WTC11 (cell line): ENCODE data around the gene ARHGAP10. TPM values are rescaled to one million over a fixed set of nuclear protein-coding genes. Genes with fewer than 3 reads are reported as not detected.

ENCODE experiments used
- ATAC-seq: fragments of 200-7000 bp; cut with Tn5 transposase; 2 replicates; pipeline ENCODE4 v1.10.0; 2021; ENCODE audit warnings: mild to moderate bottlenecking, moderate library complexity
- CTCF ChIA-PET: fragments of 300-600 bp; sonication (Branson Sonifier 250); formaldehyde crosslinking; loops from one replicate; lab custom pipeline; 2021; ENCODE audit warnings: antibody characterized with exemption; lab: Charles Lee
- POLR2A ChIA-PET: fragments of 350-600 bp; sonication (Branson Sonifier 250); formaldehyde crosslinking; loops from one replicate; lab custom pipeline; 2021; ENCODE audit warnings: antibody characterized with exemption; lab: Charles Lee
- DNase-seq: peaks from one replicate; pipeline ENCODE4 v3.0.0; 2021; ENCODE audit warnings: low spot score
- H3K27ac Mint-ChIP-seq: 2 replicates; pipeline ENCODE4 v1.8.0; 2021; ENCODE audit warnings: mixed read lengths
- H3K27me3 Mint-ChIP-seq: 2 replicates; pipeline ENCODE4 v1.8.0; 2021; ENCODE audit warnings: low read depth, mild to moderate bottlenecking, moderate library complexity, mixed read lengths
- H3K36me3 Mint-ChIP-seq: 2 replicates; pipeline ENCODE4 v1.8.0; 2021; ENCODE audit warnings: mixed read lengths
- H3K4me1 Mint-ChIP-seq: 2 replicates; pipeline ENCODE4 v1.8.0; 2022; ENCODE audit warnings: mixed read lengths
- H3K4me3 Mint-ChIP-seq: 2 replicates; pipeline ENCODE4 v1.8.0; 2021; ENCODE audit warnings: mild to moderate bottlenecking, moderate library complexity, mixed read lengths
- H3K9me3 Mint-ChIP-seq: 2 replicates; pipeline ENCODE4 v1.8.0; 2021; ENCODE audit warnings: mixed read lengths
- CREM ChIP-seq: sonication (generic); formaldehyde crosslinking; IDR thresholded peaks from 2 replicates; pipeline ENCODE4 v1.8.1; 2022; ENCODE audit warnings: mild to moderate bottlenecking, missing genetic modification reagents, moderate library complexity
- ELF4 ChIP-seq: sonication (generic); formaldehyde crosslinking; IDR thresholded peaks from 2 replicates; pipeline ENCODE4 v1.8.1; 2022; ENCODE audit warnings: low read depth, mild to moderate bottlenecking, moderate library complexity, missing genetic modification reagents
- EMX1 ChIP-seq: fragments of 250-450 bp; sonication (Bioruptor Pico); IDR thresholded peaks from 2 replicates; pipeline ENCODE4 v1.8.0; 2021; ENCODE audit warnings: mild to moderate bottlenecking
- GRHL2 ChIP-seq: fragments of 250-450 bp; sonication (Bioruptor Pico); IDR thresholded peaks from 2 replicates; pipeline ENCODE4 v1.8.0; 2022; ENCODE audit warnings: mild to moderate bottlenecking, moderate library complexity; ENCODE audit not compliant: insufficient replicate concordance, severe bottlenecking
- JAZF1 ChIP-seq: fragments of 250-450 bp; sonication (Bioruptor Pico); IDR thresholded peaks from 2 replicates; pipeline ENCODE4 v1.9.0; 2021; ENCODE audit warnings: moderate library complexity, mild to moderate bottlenecking, inconsistent platforms
- PRRX2 ChIP-seq: fragments of 250-450 bp; sonication (Bioruptor Pico); IDR thresholded peaks from 2 replicates; pipeline ENCODE4 v1.8.0; 2021; ENCODE audit warnings: mild to moderate bottlenecking
- SMAD4 ChIP-seq: sonication (generic); formaldehyde crosslinking; IDR thresholded peaks from 2 replicates; pipeline ENCODE4 v1.8.0; 2022; ENCODE audit warnings: mild to moderate bottlenecking, missing genetic modification reagents
- TCF7 ChIP-seq: sonication (generic); formaldehyde crosslinking; IDR thresholded peaks from 2 replicates; pipeline ENCODE4 v1.8.0; 2022; ENCODE audit warnings: mild to moderate bottlenecking, low read depth, missing genetic modification reagents, moderate library complexity
- ZNF121 ChIP-seq: sonication (generic); formaldehyde crosslinking; IDR thresholded peaks from 2 replicates; pipeline ENCODE4 v1.8.0; 2023; ENCODE audit warnings: missing genetic modification reagents
- ZNF263 ChIP-seq: sonication (generic); formaldehyde crosslinking; IDR thresholded peaks from 2 replicates; pipeline ENCODE4 v1.8.1; 2022; ENCODE audit warnings: low read depth, mild to moderate bottlenecking, moderate library complexity, missing genetic modification reagents
- ZNF671 ChIP-seq: fragments of 250-450 bp; sonication (Bioruptor Pico); IDR thresholded peaks from 2 replicates; pipeline ENCODE4 v1.8.0; 2021; ENCODE audit warnings: mild to moderate bottlenecking
- total RNA-seq: library from RNA; stranded (reverse); gene quantifications from 3 replicates; pipeline ENCODE4 v1.2.3, GENCODE V29; 2021
- TF ChIP-seq, protein P1 (sequence below): sonication (generic); formaldehyde crosslinking; IDR thresholded peaks from 2 replicates; pipeline ENCODE4 v1.8.1; 2023; ENCODE audit warnings: mild to moderate bottlenecking, missing genetic modification reagents, moderate library complexity
- TF ChIP-seq, protein P2 (sequence below): sonication (generic); formaldehyde crosslinking; IDR thresholded peaks from 2 replicates; pipeline ENCODE4 v1.8.1; 2022; ENCODE audit warnings: mild to moderate bottlenecking, moderate library complexity, missing genetic modification reagents
- TF ChIP-seq, protein P3 (sequence below): fragments of 250-450 bp; sonication (Bioruptor Pico); IDR thresholded peaks from 2 replicates; pipeline ENCODE4 v1.8.0; 2021; ENCODE audit warnings: mild to moderate bottlenecking
- TF ChIP-seq, protein P4 (sequence below): sonication (generic); formaldehyde crosslinking; IDR thresholded peaks from 2 replicates; pipeline ENCODE4 v1.8.1; 2023; ENCODE audit warnings: mild to moderate bottlenecking, missing genetic modification reagents, borderline replicate concordance
- TF ChIP-seq, protein P5 (sequence below): sonication (generic); formaldehyde crosslinking; IDR thresholded peaks from 2 replicates; pipeline ENCODE4 v1.8.1; 2023; ENCODE audit warnings: mild to moderate bottlenecking, moderate library complexity, missing genetic modification reagents
- TF ChIP-seq, protein P6 (sequence below): sonication (generic); formaldehyde crosslinking; IDR thresholded peaks from 2 replicates; pipeline ENCODE4 v1.8.0; 2022; ENCODE audit warnings: mild to moderate bottlenecking, missing genetic modification reagents

ARHGAP10 gene
- total RNA-seq, 1 experiment from 2014 or later = 9.6 TPM

DNA sequence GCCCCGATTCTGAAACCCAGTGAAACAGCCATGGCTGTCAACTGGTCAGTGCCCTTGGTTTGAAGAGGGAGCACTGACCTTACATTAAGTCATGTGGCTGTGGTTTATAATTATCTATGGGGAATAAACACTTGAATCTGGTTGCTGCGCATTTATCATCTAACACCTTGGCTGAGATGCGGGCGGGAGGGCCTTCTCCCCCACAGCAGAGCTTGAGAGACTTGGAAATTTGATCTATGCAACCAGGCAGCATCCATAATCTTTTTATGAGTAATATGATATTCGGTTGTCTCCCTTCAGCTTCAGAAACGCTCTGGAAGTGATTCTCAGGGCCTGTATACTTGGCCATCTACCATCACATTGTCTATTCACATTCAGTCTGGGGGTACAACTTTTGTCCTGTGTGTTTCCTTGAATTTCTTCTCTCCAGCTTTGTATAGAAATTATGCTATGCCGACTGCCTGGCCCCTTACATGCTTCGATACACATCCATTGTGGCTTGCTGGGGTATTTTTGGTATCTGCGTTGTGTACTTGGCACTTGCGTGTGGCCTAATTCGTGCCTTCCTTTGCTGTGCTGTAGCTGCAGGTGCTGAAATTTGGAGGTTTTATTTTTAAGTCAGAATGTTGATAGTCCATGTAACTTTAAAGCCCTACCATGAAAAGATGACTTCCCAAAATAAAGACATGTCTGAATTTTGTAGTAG, 321.6 kb downstream of the ARHGAP10 start:
- H3K4me3 Mint-ChIP-seq = no peak overlapping the region
- H3K9me3 Mint-ChIP-seq = no peaks in the 10 kb centered on the region
- H3K27ac Mint-ChIP-seq = no peak overlapping the region
- CTCF ChIA-PET = no interaction called here
- H3K36me3 Mint-ChIP-seq = peaks cover 2% of the 10 kb centered on the region; the same call in 1 of the 2 replicates
- no peak for DNase-seq
- peaks cover 29% of the 10 kb centered on the region for H3K4me1 Mint-ChIP-seq
- TF ChIP-seq JAZF1 (CRISPR knock-in tag) (no peak), SMAD4 (CRISPR knock-in tag) (no peak), ELF4 (CRISPR knock-in tag) (no peak)
- TF ChIP-seq, protein P1, sequence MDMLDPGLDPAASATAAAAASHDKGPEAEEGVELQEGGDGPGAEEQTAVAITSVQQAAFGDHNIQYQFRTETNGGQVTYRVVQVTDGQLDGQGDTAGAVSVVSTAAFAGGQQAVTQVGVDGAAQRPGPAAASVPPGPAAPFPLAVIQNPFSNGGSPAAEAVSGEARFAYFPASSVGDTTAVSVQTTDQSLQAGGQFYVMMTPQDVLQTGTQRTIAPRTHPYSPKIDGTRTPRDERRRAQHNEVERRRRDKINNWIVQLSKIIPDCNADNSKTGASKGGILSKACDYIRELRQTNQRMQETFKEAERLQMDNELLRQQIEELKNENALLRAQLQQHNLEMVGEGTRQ (CRISPR knock-in tag) = no peak
- TF ChIP-seq, protein P2, sequence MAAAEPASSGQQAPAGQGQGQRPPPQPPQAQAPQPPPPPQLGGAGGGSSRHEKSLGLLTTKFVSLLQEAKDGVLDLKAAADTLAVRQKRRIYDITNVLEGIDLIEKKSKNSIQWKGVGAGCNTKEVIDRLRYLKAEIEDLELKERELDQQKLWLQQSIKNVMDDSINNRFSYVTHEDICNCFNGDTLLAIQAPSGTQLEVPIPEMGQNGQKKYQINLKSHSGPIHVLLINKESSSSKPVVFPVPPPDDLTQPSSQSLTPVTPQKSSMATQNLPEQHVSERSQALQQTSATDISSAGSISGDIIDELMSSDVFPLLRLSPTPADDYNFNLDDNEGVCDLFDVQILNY (CRISPR knock-in tag) = no peak
- TF ChIP-seq, protein P3, sequence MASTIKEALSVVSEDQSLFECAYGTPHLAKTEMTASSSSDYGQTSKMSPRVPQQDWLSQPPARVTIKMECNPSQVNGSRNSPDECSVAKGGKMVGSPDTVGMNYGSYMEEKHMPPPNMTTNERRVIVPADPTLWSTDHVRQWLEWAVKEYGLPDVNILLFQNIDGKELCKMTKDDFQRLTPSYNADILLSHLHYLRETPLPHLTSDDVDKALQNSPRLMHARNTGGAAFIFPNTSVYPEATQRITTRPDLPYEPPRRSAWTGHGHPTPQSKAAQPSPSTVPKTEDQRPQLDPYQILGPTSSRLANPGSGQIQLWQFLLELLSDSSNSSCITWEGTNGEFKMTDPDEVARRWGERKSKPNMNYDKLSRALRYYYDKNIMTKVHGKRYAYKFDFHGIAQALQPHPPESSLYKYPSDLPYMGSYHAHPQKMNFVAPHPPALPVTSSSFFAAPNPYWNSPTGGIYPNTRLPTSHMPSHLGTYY (CRISPR knock-in tag) = no peak
- TF ChIP-seq, protein P4, sequence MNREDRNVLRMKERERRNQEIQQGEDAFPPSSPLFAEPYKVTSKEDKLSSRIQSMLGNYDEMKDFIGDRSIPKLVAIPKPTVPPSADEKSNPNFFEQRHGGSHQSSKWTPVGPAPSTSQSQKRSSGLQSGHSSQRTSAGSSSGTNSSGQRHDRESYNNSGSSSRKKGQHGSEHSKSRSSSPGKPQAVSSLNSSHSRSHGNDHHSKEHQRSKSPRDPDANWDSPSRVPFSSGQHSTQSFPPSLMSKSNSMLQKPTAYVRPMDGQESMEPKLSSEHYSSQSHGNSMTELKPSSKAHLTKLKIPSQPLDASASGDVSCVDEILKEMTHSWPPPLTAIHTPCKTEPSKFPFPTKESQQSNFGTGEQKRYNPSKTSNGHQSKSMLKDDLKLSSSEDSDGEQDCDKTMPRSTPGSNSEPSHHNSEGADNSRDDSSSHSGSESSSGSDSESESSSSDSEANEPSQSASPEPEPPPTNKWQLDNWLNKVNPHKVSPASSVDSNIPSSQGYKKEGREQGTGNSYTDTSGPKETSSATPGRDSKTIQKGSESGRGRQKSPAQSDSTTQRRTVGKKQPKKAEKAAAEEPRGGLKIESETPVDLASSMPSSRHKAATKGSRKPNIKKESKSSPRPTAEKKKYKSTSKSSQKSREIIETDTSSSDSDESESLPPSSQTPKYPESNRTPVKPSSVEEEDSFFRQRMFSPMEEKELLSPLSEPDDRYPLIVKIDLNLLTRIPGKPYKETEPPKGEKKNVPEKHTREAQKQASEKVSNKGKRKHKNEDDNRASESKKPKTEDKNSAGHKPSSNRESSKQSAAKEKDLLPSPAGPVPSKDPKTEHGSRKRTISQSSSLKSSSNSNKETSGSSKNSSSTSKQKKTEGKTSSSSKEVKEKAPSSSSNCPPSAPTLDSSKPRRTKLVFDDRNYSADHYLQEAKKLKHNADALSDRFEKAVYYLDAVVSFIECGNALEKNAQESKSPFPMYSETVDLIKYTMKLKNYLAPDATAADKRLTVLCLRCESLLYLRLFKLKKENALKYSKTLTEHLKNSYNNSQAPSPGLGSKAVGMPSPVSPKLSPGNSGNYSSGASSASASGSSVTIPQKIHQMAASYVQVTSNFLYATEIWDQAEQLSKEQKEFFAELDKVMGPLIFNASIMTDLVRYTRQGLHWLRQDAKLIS (CRISPR knock-in tag) = no peak
- POLR2A ChIA-PET = no interaction called here
- H3K27me3 Mint-ChIP-seq = no peaks in the 10 kb centered on the region
- no peak for ATAC-seq

DNA sequence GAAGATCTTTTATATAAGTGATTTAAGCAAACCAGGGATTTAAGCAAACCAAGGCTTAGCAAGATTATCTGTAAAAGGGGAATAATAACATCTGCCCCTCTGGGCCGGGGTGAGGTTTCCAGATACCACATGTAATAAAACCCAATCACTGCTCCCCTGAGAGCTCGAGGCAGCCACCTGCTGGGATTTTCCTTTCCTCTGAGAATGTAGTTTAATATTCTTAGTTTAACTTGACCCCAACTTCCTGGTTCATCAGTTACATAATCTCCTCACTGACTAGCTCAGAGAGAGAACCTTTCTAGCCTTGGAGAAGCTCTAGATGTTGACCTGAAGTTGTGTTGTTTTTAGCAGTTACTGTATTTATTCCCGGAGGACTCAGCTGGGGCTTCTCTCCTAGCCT, 322.4 kb downstream of the ARHGAP10 start:
- no peak for TF ChIP-seq ZNF671 (CRISPR knock-in tag)
- TF ChIP-seq SMAD4 (CRISPR knock-in tag) = no peak
- TF ChIP-seq PRRX2 (CRISPR knock-in tag) = no peak
- H3K27me3 Mint-ChIP-seq = no peaks in the 10 kb centered on the region
- no peaks in the 10 kb centered on the region for H3K9me3 Mint-ChIP-seq
- no peak overlapping the region for H3K27ac Mint-ChIP-seq
- ChIA-PET POLR2A (no interaction called here), CTCF (interaction anchor here (0.6 to 0.8 kb wide), 2 partner anchors 9 to 12 kb away, joined by 3 read pairs; no protein-coding TSS in a partner anchor)
- ATAC-seq (no peak), DNase-seq (no peak)
- no peaks in the 10 kb centered on the region for H3K36me3 Mint-ChIP-seq
- no peak overlapping the region for H3K4me3 Mint-ChIP-seq
- peaks cover 34% of the 10 kb centered on the region for H3K4me1 Mint-ChIP-seq

DNA sequence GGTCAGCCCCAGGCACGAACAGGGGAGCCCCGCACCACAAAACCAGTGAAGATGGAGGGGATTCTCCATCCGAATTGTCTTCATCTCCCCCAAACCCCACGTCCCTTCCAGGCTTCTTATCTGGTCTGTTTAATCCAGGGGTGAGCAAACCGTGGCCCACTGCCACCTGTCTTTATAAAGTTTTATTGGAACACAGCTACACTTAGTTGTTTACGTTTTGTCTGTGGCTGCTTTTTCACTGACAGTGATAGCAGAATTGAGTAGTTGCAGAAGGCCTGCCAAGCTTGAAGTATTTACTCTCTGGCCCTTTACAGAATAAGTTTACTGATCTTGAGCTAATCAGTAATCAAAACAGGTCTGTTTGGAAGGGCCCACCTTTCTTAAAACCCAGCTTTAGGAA, 324.0 kb downstream of the ARHGAP10 start:
- Mint-ChIP-seq H3K4me3 (no peak overlapping the region), H3K4me1 (peaks cover 43% of the 10 kb centered on the region), H3K27me3 (no peaks in the 10 kb centered on the region), H3K27ac (no peak overlapping the region), H3K36me3 (no peaks in the 10 kb centered on the region), H3K9me3 (no peaks in the 10 kb centered on the region)
- DNase-seq (no peak), ATAC-seq (no peak)
- ChIA-PET POLR2A (no interaction called here), CTCF (interaction anchor here (0.7 to 0.9 kb wide), 2 partner anchors 139 to 747 kb away, joined by 3 read pairs; no protein-coding TSS in a partner anchor)
- TF ChIP-seq EMX1 (CRISPR knock-in tag) = no peak
- TF ChIP-seq, protein P5, sequence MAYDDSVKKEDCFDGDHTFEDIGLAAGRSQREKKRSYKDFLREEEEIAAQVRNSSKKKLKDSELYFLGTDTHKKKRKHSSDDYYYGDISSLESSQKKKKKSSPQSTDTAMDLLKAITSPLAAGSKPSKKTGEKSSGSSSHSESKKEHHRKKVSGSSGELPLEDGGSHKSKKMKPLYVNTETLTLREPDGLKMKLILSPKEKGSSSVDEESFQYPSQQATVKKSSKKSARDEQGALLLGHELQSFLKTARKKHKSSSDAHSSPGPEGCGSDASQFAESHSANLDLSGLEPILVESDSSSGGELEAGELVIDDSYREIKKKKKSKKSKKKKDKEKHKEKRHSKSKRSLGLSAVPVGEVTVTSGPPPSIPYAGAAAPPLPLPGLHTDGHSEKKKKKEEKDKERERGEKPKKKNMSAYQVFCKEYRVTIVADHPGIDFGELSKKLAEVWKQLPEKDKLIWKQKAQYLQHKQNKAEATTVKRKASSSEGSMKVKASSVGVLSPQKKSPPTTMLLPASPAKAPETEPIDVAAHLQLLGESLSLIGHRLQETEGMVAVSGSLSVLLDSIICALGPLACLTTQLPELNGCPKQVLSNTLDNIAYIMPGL (CRISPR knock-in tag) = no peak
- TF ChIP-seq, protein P2 (CRISPR knock-in tag) = no peak
- no peak for TF ChIP-seq ZNF263 (CRISPR knock-in tag)
- no peak for TF ChIP-seq ZNF121
- TF ChIP-seq CREM (CRISPR knock-in tag) = no peak
- TF ChIP-seq, protein P6, sequence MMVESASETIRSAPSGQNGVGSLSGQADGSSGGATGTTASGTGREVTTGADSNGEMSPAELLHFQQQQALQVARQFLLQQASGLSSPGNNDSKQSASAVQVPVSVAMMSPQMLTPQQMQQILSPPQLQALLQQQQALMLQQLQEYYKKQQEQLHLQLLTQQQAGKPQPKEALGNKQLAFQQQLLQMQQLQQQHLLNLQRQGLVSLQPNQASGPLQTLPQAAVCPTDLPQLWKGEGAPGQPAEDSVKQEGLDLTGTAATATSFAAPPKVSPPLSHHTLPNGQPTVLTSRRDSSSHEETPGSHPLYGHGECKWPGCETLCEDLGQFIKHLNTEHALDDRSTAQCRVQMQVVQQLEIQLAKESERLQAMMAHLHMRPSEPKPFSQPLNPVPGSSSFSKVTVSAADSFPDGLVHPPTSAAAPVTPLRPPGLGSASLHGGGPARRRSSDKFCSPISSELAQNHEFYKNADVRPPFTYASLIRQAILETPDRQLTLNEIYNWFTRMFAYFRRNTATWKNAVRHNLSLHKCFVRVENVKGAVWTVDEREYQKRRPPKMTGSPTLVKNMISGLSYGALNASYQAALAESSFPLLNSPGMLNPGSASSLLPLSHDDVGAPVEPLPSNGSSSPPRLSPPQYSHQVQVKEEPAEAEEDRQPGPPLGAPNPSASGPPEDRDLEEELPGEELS (CRISPR knock-in tag) = no peak
- TF ChIP-seq TCF7 (CRISPR knock-in tag) = no peak
- no peak for TF ChIP-seq GRHL2 (CRISPR knock-in tag)
